ENCODE data around the gene EMSY.

- TF ChIP-seq, protein P1, sequence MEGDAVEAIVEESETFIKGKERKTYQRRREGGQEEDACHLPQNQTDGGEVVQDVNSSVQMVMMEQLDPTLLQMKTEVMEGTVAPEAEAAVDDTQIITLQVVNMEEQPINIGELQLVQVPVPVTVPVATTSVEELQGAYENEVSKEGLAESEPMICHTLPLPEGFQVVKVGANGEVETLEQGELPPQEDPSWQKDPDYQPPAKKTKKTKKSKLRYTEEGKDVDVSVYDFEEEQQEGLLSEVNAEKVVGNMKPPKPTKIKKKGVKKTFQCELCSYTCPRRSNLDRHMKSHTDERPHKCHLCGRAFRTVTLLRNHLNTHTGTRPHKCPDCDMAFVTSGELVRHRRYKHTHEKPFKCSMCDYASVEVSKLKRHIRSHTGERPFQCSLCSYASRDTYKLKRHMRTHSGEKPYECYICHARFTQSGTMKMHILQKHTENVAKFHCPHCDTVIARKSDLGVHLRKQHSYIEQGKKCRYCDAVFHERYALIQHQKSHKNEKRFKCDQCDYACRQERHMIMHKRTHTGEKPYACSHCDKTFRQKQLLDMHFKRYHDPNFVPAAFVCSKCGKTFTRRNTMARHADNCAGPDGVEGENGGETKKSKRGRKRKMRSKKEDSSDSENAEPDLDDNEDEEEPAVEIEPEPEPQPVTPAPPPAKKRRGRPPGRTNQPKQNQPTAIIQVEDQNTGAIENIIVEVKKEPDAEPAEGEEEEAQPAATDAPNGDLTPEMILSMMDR (optimal IDR thresholded peaks at IDR 0.05 in 1 of 3, IDR thresholded peaks at IDR 0.05 in 1 of 3, conservative IDR thresholded peaks at IDR 0.05 in 1 of 3; ENCODE audit: extremely low read depth in 1 of 3, insufficient read depth in 2 of 3, low read length in 3 of 3): peak in 1 of 3 experiments; percentile 37
- TF ChIP-seq EZH2 (IDR thresholded peaks at IDR 0.05; ENCODE audit: low read length): no peak
These were observed 119.5 kb downstream of the EMSY start for GRCh38 chr11:76564364-76564763.

Data from keratinocyte (primary cell).